CD14-positive monocyte (primary cell): ENCODE measurements around the gene RPGRIP1L. TPM values are rescaled to one million over a fixed set of nuclear protein-coding genes. Genes with fewer than 3 reads are reported as not detected.

ENCODE experiments used
- DNase-seq, 3 donors: peaks; one replicate each; pipeline ENCODE4 v3.0.0-alpha.2; 2011 to 2022
- H2AFZ ChIP-seq: 2 replicates; pipeline ENCODE4 v1.6.0; 2012; ENCODE audit warnings: mild to moderate bottlenecking, low read depth, low read length, inconsistent platforms; ENCODE audit not compliant: insufficient read depth, poor library complexity, severe bottlenecking
- H3K27ac ChIP-seq, 2 donors: 1 replicate in 1 of 2; 2 replicates in 1 of 2; pipeline ENCODE4 v1.5.1; 2012 to 2013; ENCODE audit warnings: low read length in 2 of 2, control low read depth in 1 of 2, inconsistent platforms in 1 of 2, low read depth in 1 of 2, mild to moderate bottlenecking in 1 of 2
- H3K27me3 ChIP-seq, 2 donors: one replicate each; pipeline versions ENCODE4 v1.6.0 to v1.6.1; 2011 to 2013; ENCODE audit warnings: low read length in 2 of 2; ENCODE audit not compliant: control insufficient read depth in 2 of 2, insufficient read depth in 2 of 2
- H3K36me3 ChIP-seq, 2 donors: replicated peaks in 1 of 2; 1 replicate in 1 of 2; 2 replicates in 1 of 2; pipeline versions ENCODE4 v1.5.1 to v1.6.1; 2012 to 2013; ENCODE audit warnings: low read length in 2 of 2, control low read depth in 1 of 2, inconsistent platforms in 1 of 2, mild to moderate bottlenecking in 1 of 2; ENCODE audit not compliant: insufficient read depth in 2 of 2, control insufficient read depth in 1 of 2
- H3K4me1 ChIP-seq, 2 donors: 1 replicate in 1 of 2; 2 replicates in 1 of 2; pipeline versions ENCODE4 v1.5.1 to v1.6.1; 2012 to 2013; ENCODE audit warnings: low read length in 2 of 2, control low read depth in 1 of 2, inconsistent platforms in 1 of 2, mild to moderate bottlenecking in 1 of 2, moderate library complexity in 1 of 2; ENCODE audit not compliant: insufficient read depth in 2 of 2, control insufficient read depth in 1 of 2
- H3K4me2 ChIP-seq: replicated peaks from 2 replicates; pipeline ENCODE3; 2012; ENCODE audit warnings: low read length, moderate library complexity, mild to moderate bottlenecking; ENCODE audit not compliant: poor library complexity, severe bottlenecking; ENCODE audit errors: extremely low read depth
- H3K4me3 ChIP-seq, 3 experiments: fragments of 200-600 bp in 1 of 3; sonication (generic) in 1 of 3; replicated peaks in 1 of 3; 1 replicate in 2 of 3; 2 replicates in 1 of 3; pipeline ENCODE4 v1.5.1; 2011 to 2013; ENCODE audit warnings: low read length in 3 of 3, mild to moderate bottlenecking in 3 of 3, control low read depth in 2 of 3, low read depth in 2 of 3, inconsistent platforms in 1 of 3, moderate library complexity in 1 of 3
- H3K79me2 ChIP-seq: 2 replicates; pipeline ENCODE4 v1.6.0; 2012; ENCODE audit warnings: mild to moderate bottlenecking, control low read depth, inconsistent platforms, low read length, moderate library complexity; ENCODE audit not compliant: insufficient read depth
- H3K9ac ChIP-seq: 2 replicates; pipeline ENCODE4 v1.6.0; 2017; ENCODE audit warnings: low read length, mild to moderate bottlenecking; ENCODE audit not compliant: insufficient read depth, poor library complexity, severe bottlenecking
- H3K9me3 ChIP-seq, 2 donors: replicated peaks in 1 of 2; 1 replicate in 1 of 2; 2 replicates in 1 of 2; pipeline versions ENCODE4 v1.5.1 to v1.6.1; 2012 to 2013; ENCODE audit warnings: low read length in 2 of 2, control low read depth in 1 of 2; ENCODE audit not compliant: control insufficient read depth in 1 of 2, insufficient read depth in 1 of 2
- H4K20me1 ChIP-seq: 2 replicates; pipeline ENCODE4 v1.6.0; 2012; ENCODE audit warnings: mild to moderate bottlenecking, low read length, control low read depth, moderate library complexity; ENCODE audit not compliant: insufficient read depth
- H3K27ac Mint-ChIP-seq, 7 donors: one replicate each; pipeline ENCODE4 v1.8.0; 2020; ENCODE audit warnings: mild to moderate bottlenecking in 7 of 7, mixed read lengths in 7 of 7, moderate library complexity in 6 of 7, inconsistent platforms in 2 of 7
- H3K27me3 Mint-ChIP-seq, 3 donors: one replicate each; pipeline ENCODE4 v1.8.0; 2021 to 2022; ENCODE audit warnings: low read depth in 3 of 3, mild to moderate bottlenecking in 3 of 3, mixed read lengths in 3 of 3, moderate library complexity in 3 of 3, inconsistent platforms in 1 of 3
- H3K36me3 Mint-ChIP-seq, 2 donors: one replicate each; pipeline ENCODE4 v1.8.0; 2020; ENCODE audit warnings: mixed read lengths in 2 of 2, inconsistent platforms in 1 of 2, mild to moderate bottlenecking in 1 of 2
- H3K4me1 Mint-ChIP-seq: one replicate; pipeline ENCODE4 v1.8.0; 2020; ENCODE audit warnings: mild to moderate bottlenecking, mixed read lengths
- H3K4me3 Mint-ChIP-seq, 2 donors: one replicate each; pipeline ENCODE4 v1.8.0; 2020; ENCODE audit warnings: mild to moderate bottlenecking in 2 of 2, mixed read lengths in 2 of 2, moderate library complexity in 1 of 2
- H3K9me3 Mint-ChIP-seq, 7 donors: one replicate each; pipeline ENCODE4 v1.8.0; 2020 to 2022; ENCODE audit warnings: mixed read lengths in 7 of 7, mild to moderate bottlenecking in 6 of 7, moderate library complexity in 6 of 7, inconsistent platforms in 2 of 7
- CTCF ChIP-seq: fragments of 200-600 bp; IDR thresholded peaks from one replicate; pipeline ENCODE4 v1.8.0; 2022; ENCODE audit warnings: antibody characterized with exemption, mild to moderate bottlenecking
- WGBS: methylation state at CpG from one replicate; pipeline ENCODE4 v1.1.5; 2013; ENCODE audit warnings: missing lambda C conversion rate; ENCODE audit not compliant: insufficient coverage; 5-methylcytosine and 5-hydroxymethylcytosine counted together
- intact Hi-C, 2 donors: fragments of 100-400 bp; cut with micrococcal nuclease; formaldehyde crosslinking; loops; one replicate each; pipeline versions ENCODE4 v1.15.0 to v1.15.1; 2023
- polyA plus RNA-seq, 3 donors: library from polyadenylated mRNA; depleted of rRNA in 1 of 3; unstranded in 2 of 3; stranded (reverse) in 1 of 3; fragments of 300-500 nt in 2 of 3; fragments of >200 nt in 1 of 3; fragmentation: Illumina TruSeq in 2 of 3; gene quantifications; 1 replicate in 2 of 3; 2 replicates in 1 of 3; pipeline ENCODE4 v1.2.3, GENCODE V29; 2012 to 2021

The RPGRIP1L gene
- polyA plus RNA-seq, 3 donors = 0.11 to 0.18 TPM; not detected in 1

- Histone ChIP-seq H3K4me2 (no peak overlapping the region), H3K9me3 (no peaks in the 10 kb centered on the region), H3K36me3 (no peaks in the 10 kb centered on the region), H3K27ac (no peak overlapping the region), H3K79me2 (peaks cover 17% of the 10 kb centered on the region), H3K9ac (no peak overlapping the region), H4K20me1 (no peaks in the 10 kb centered on the region), H3K27me3 (no peaks in the 10 kb centered on the region), H2AFZ (no peak overlapping the region), H3K4me3 (no peak overlapping the region), H3K4me1 (peaks cover 2 to 5% of the 10 kb centered on the region in 2 donors)
- Mint-ChIP-seq H3K27ac (no peak overlapping the region), H3K9me3 (peaks cover 0 to 2% (median 0%) of the 10 kb centered on the region in 7 donors), H3K27me3 (peaks cover 0 to 2% (median 0%) of the 10 kb centered on the region in 3 donors), H3K36me3 (peaks cover 3% of the 10 kb centered on the region in 2 donors), H3K4me1 (peaks cover 11% of the 10 kb centered on the region), H3K4me3 (no peak overlapping the region)
- WGBS = 100% methylated on average over 1 of the region's 2 CpGs
- DNase-seq = no peak
- no peak for TF ChIP-seq CTCF
- intact Hi-C loops = no loop called here
Observed at GRCh38 chr16:53715023-53715384, 11.3 kb upstream of the RPGRIP1L start.

GRCh38 chr16:53714205-53715022, 10.8 kb upstream of the RPGRIP1L start:
- peaks cover 10% of the 10 kb centered on the region for H3K4me1 Mint-ChIP-seq

More at GRCh38 chr16:53714205-53715022, 10.8 kb upstream of the RPGRIP1L start:
- no peak overlapping the region for H3K4me3 Mint-ChIP-seq
- H3K27me3 ChIP-seq = no peaks in the 10 kb centered on the region
- no peaks in the 10 kb centered on the region for H4K20me1 ChIP-seq
- H2AFZ ChIP-seq = no peak overlapping the region
- no peaks in the 10 kb centered on the region for H3K36me3 ChIP-seq
- H3K27ac Mint-ChIP-seq = no peak overlapping the region
- no peak overlapping the region for H3K4me2 ChIP-seq
- H3K27ac ChIP-seq = no peak overlapping the region
- H3K36me3 Mint-ChIP-seq = peaks cover 3% of the 10 kb centered on the region in 2 donors
- WGBS = 94% methylated on average over 5 of the region's 7 CpGs
- H3K9me3 Mint-ChIP-seq = peaks cover 0 to 2% (median 0%) of the 10 kb centered on the region in 7 donors
- peaks cover 0 to 2% (median 0%) of the 10 kb centered on the region in 3 donors for H3K27me3 Mint-ChIP-seq
- no peak for DNase-seq
- no peak for TF ChIP-seq CTCF
- peaks cover 22% of the 10 kb centered on the region for H3K79me2 ChIP-seq
- H3K9me3 ChIP-seq = no peaks in the 10 kb centered on the region
- intact Hi-C loops = no loop called here
- H3K4me1 ChIP-seq = peaks cover 2 to 5% of the 10 kb centered on the region in 2 donors
- H3K9ac ChIP-seq = no peak overlapping the region
- no peak overlapping the region for H3K4me3 ChIP-seq
